Epidermal melanocyte (primary cell): Measurements from ENCODE around the gene ATXN10.
"Not testable (repeated sequence)": the region's sequence is repeated elsewhere in the genome, so short reads cannot be mapped to it uniquely, and the experiment has no call there.

ENCODE experiments used
- DNase-seq: peaks from one replicate; pipeline ENCODE4 v3.0.0; 2011; ENCODE audit warnings: low spot score; ENCODE audit not compliant: insufficient read length

Gene ATXN10

GRCh38 chr22:45642986-45643385 lies 28.6 kb upstream of the ATXN10 start:
- DNase-seq = no peak

GRCh38 chr22:45644714-45645113 lies 26.9 kb upstream of the ATXN10 start:
- no peak for DNase-seq

GRCh38 chr22:45645150-45645525 lies 26.5 kb upstream of the ATXN10 start:
- DNase-seq = no peak

- peak; percentile 45 for DNase-seq
Measured at GRCh38 chr22:45645526-45646414, 25.9 kb upstream of the ATXN10 start.

- no peak for DNase-seq
Measured at GRCh38 chr22:45647532-45648225, 24.0 kb upstream of the ATXN10 start.

GRCh38 chr22:45648301-45649117 lies 23.1 kb upstream of the ATXN10 start:
- no peak for DNase-seq

GRCh38 chr22:45649809-45650208 lies 21.8 kb upstream of the ATXN10 start:
- DNase-seq = no peak

- DNase-seq = no peak
Measured at GRCh38 chr22:45650721-45651120, 20.9 kb upstream of the ATXN10 start.

GRCh38 chr22:45651931-45652528 lies 19.6 kb upstream of the ATXN10 start:
- no peak for DNase-seq

- DNase-seq = no peak
Measured at GRCh38 chr22:45656577-45656976, 15.1 kb upstream of the ATXN10 start.

GRCh38 chr22:45657701-45658100 lies 13.9 kb upstream of the ATXN10 start:
- DNase-seq = no peak

- no peak for DNase-seq
Measured at GRCh38 chr22:45664136-45664646, 7.4 kb upstream of the ATXN10 start.

GRCh38 chr22:45667486-45667885 lies 4.1 kb upstream of the ATXN10 start:
- DNase-seq = no peak

GRCh38 chr22:45670363-45670762 lies 1.3 kb upstream of the ATXN10 start:
- not testable (repeated sequence) for DNase-seq

- DNase-seq = no peak
Measured at GRCh38 chr22:45670981-45671782, 452 bp upstream of the ATXN10 start.

GRCh38 chr22:45672564-45673481 lies 1.2 kb downstream of the ATXN10 start:
- no peak for DNase-seq

- no peak for DNase-seq
Measured at GRCh38 chr22:45673482-45674175, 2.0 kb downstream of the ATXN10 start.

- no peak for DNase-seq
Measured at GRCh38 chr22:45676024-45676423, 4.4 kb downstream of the ATXN10 start.

- no peak for DNase-seq
Measured at GRCh38 chr22:45677063-45677462, 5.4 kb downstream of the ATXN10 start.
